Astrocyte of the cerebellum (primary cell): ENCODE data around the gene RSPH9.

Experiments
- DNase-seq: peaks from one replicate; pipeline ENCODE4 v3.0.0-alpha.2; 2011; ENCODE audit warnings: low read depth
- H3K4me3 ChIP-seq: 2 replicates; pipeline ENCODE4 v1.5.1; 2011; ENCODE audit warnings: mild to moderate bottlenecking, low read depth, low read length, moderate library complexity
- CTCF ChIP-seq: IDR thresholded peaks from 2 replicates; pipeline ENCODE4 v1.5.1; 2012; ENCODE audit warnings: low read length, low read depth, moderate library complexity, mild to moderate bottlenecking; ENCODE audit errors: missing control alignments
- in situ Hi-C: cut with HindIII; loops from 2 replicates; pipeline ENCODE4 v1.10.0; 2017; ENCODE audit warnings: low sequenced_read_pairs

RSPH9 gene

GRCh38 chr6:43683708-43684455, 39.0 kb downstream of the RSPH9 start:
- TF ChIP-seq CTCF: no peak
- in situ Hi-C loops: no loop called here
- no peak for DNase-seq

GRCh38 chr6:43687079-43687436, 42.2 kb downstream of the RSPH9 start:
- in situ Hi-C loops: no loop called here
- no peak for DNase-seq
- TF ChIP-seq CTCF: no peak
- peak overlapping the region; percentile 71 for H3K4me3 ChIP-seq

More at GRCh38 chr6:43683708-43684455, 39.0 kb downstream of the RSPH9 start:
- H3K4me3 ChIP-seq: no peak overlapping the region

- TF ChIP-seq CTCF: no peak
- no peak for DNase-seq
- H3K4me3 ChIP-seq: peak within 1 kb of the TSS; percentile 71
- in situ Hi-C loops: no loop called here
These were observed 42.9 kb downstream of the RSPH9 start, which contains the start of gene MRPS18A for GRCh38 chr6:43687437-43688347. Gene MRPS18A, minus strand, starts transcription at chr6:43687791. Its CDS starts 12 bp downstream, at chr6:43687779.

- in situ Hi-C loops: no loop called here
- TF ChIP-seq CTCF: no peak
- no peak for DNase-seq
- no peak overlapping the region for H3K4me3 ChIP-seq
These were observed 44.6 kb downstream of the RSPH9 start for GRCh38 chr6:43689421-43689820.

GRCh38 chr6:43695215-43695966, 50.6 kb downstream of the RSPH9 start:
- no peak for DNase-seq
- in situ Hi-C loops: no loop called here
- H3K4me3 ChIP-seq: no peak overlapping the region
- no peak for TF ChIP-seq CTCF

- in situ Hi-C loops: no loop called here
- no peak overlapping the region for H3K4me3 ChIP-seq
- TF ChIP-seq CTCF: no peak
- no peak for DNase-seq
These were observed 51.1 kb downstream of the RSPH9 start for GRCh38 chr6:43695967-43696291.
